K562 (cell line): Measurements from ENCODE around the gene CEBPA. TPM values are rescaled to one million over a fixed set of nuclear protein-coding genes. Genes with fewer than 3 reads are reported as not detected.

Experiments used
- BMI1 ChIP-seq: fragments of 150-350 bp; IDR thresholded peaks from 2 replicates; pipeline ENCODE4 v1.6.1; 2014; ENCODE audit warnings: low read length
- CEBPZ ChIP-seq: fragments of 150-350 bp; IDR thresholded peaks from 2 replicates; pipeline ENCODE4 v1.6.1; 2014; ENCODE audit warnings: low read depth, mild to moderate bottlenecking, low read length, borderline replicate concordance
- GTF3C2 ChIP-seq: IDR thresholded peaks from 3 replicates; pipeline ENCODE4 v1.6.1; 2011; ENCODE audit warnings: borderline replicate concordance, mild to moderate bottlenecking, moderate library complexity; ENCODE audit not compliant: insufficient read length; ENCODE audit errors: extremely low read depth
- KDM1A ChIP-seq, 2 experiments: fragments of 450-650 bp; IDR thresholded peaks; 2 replicates each; pipeline ENCODE4 v1.6.1; 2016; ENCODE audit warnings: mild to moderate bottlenecking in 2 of 2
- NCOA1 ChIP-seq: fragments of 450-650 bp; IDR thresholded peaks from 2 replicates; pipeline ENCODE4 v1.6.1; 2016; ENCODE audit warnings: low read depth
- RERE ChIP-seq: sonication (generic); formaldehyde crosslinking; IDR thresholded peaks from 2 replicates; pipeline ENCODE4 v1.8.0; 2023; ENCODE audit warnings: missing genetic modification reagents, mild to moderate bottlenecking, borderline replicate concordance
- STAG1 ChIP-seq: sonication (generic); formaldehyde crosslinking; IDR thresholded peaks from 2 replicates; pipeline ENCODE4 v1.5.0; 2020; ENCODE audit warnings: missing genetic modification reagents, borderline replicate concordance
- polyA plus RNA-seq, 8 experiments: library from polyadenylated mRNA; depleted of rRNA in 4 of 8; stranded (reverse) in 5 of 8; unstranded in 3 of 8; fragments of >200 nt; fragmentation: Nextera tagmentation in 2 of 8; fragmentation: Illumina TruSeq in 1 of 8; extraction: Ambion mirVana in 2 of 8; extraction: Trizol in 1 of 8; gene quantifications; 2 replicates each; pipeline versions ENCODE4 v1.2.1 to v1.2.3, GENCODE V29; 2011 to 2014; ENCODE audit warnings: inconsistent platforms in 1 of 8, missing spikeins in 1 of 8
- total RNA-seq, 7 experiments: library from RNA; depleted of rRNA in 6 of 7; stranded (reverse); fragments of >200 nt in 6 of 7; fragmentation: Illumina TruSeq in 2 of 7; extraction: Trizol in 2 of 7; gene quantifications; 2 replicates each; pipeline versions ENCODE4 v1.2.1 to v1.2.3, GENCODE V29; 2011 to 2021; ENCODE audit warnings: low replicate concordance in 1 of 7

The CEBPA gene
- total and polyA plus RNA-seq, 9 of the 15 experiments (the other 6 are each of a cell fraction or from before 2014, with no cell fraction given) = 0.03 to 0.59 (median 0.15) TPM; not detected in 2

- no peak for TF ChIP-seq RERE (CRISPR knock-in tag)
- TF ChIP-seq GTF3C2 = no peak
- no peak for TF ChIP-seq BMI1
- TF ChIP-seq KDM1A (IDR thresholded peaks at IDR 0.05) = peak in 1 of 2 experiments; percentile 56; a peak in 1 of 4 replicates
- TF ChIP-seq NCOA1 = no peak
- no peak for TF ChIP-seq CEBPZ
- no peak for TF ChIP-seq STAG1 (CRISPR knock-in tag)
- TF ChIP-seq, all 486 proteins: peak for 6
Observed at GRCh38 chr19:33273881-33274662, 28.3 kb downstream of the CEBPA start (continued).
